IPS-18a (cell line): ENCODE measurements around the gene ATP2B2.
"Not testable (repeated sequence)": the region's sequence is repeated elsewhere in the genome, so short reads cannot be mapped to it uniquely, and the experiment has no call there.

Source experiments
- H3K27ac ChIP-seq: one replicate; pipeline ENCODE4 v1.5.1; 2013; ENCODE audit warnings: low read length
- H3K27me3 ChIP-seq: one replicate; pipeline ENCODE4 v1.6.1; 2013; ENCODE audit warnings: mild to moderate bottlenecking, low read length; ENCODE audit not compliant: control insufficient read depth, insufficient read depth
- H3K36me3 ChIP-seq: one replicate; pipeline ENCODE4 v1.6.1; 2013; ENCODE audit warnings: low read depth, low read length; ENCODE audit not compliant: control insufficient read depth
- H3K4me1 ChIP-seq: one replicate; pipeline ENCODE4 v1.6.1; 2013; ENCODE audit warnings: low read depth, low read length; ENCODE audit not compliant: control insufficient read depth
- H3K4me3 ChIP-seq: one replicate; pipeline ENCODE4 v1.5.1; 2013; ENCODE audit warnings: low read length
- H3K9ac ChIP-seq: one replicate; pipeline ENCODE4 v1.6.1; 2013; ENCODE audit warnings: mild to moderate bottlenecking, low read length, moderate library complexity
- H3K9me3 ChIP-seq: one replicate; pipeline ENCODE4 v1.6.1; 2013; ENCODE audit warnings: low read depth, low read length; ENCODE audit not compliant: control insufficient read depth

Gene ATP2B2

GRCh38 chr3:10547841-10548783 lies 42.7 kb upstream of the ATP2B2 start:
- Histone ChIP-seq H3K4me3 (no peak overlapping the region), H3K9me3 (no peaks in the 10 kb centered on the region), H3K27me3 (no peaks in the 10 kb centered on the region), H3K27ac (no peak overlapping the region), H3K9ac (no peak overlapping the region), H3K36me3 (no peaks in the 10 kb centered on the region), H3K4me1 (peaks cover 1% of the 10 kb centered on the region)

GRCh38 chr3:10547413-10547812 lies 42.0 kb upstream of the ATP2B2 start:
- Histone ChIP-seq H3K27me3 (no peaks in the 10 kb centered on the region), H3K4me3 (no peak overlapping the region), H3K9ac (no peak overlapping the region), H3K36me3 (no peaks in the 10 kb centered on the region), H3K4me1 (no peaks in the 10 kb centered on the region), H3K9me3 (peaks cover 1% of the 10 kb centered on the region), H3K27ac (no peak overlapping the region)

GRCh38 chr3:10546820-10547263 lies 41.5 kb upstream of the ATP2B2 start:
- Histone ChIP-seq H3K27me3 (no peaks in the 10 kb centered on the region), H3K4me1 (no peaks in the 10 kb centered on the region), H3K27ac (no peak overlapping the region), H3K9me3 (peaks cover 4% of the 10 kb centered on the region), H3K36me3 (no peaks in the 10 kb centered on the region), H3K9ac (no peak overlapping the region), H3K4me3 (no peak overlapping the region)

GRCh38 chr3:10546181-10546624 lies 40.8 kb upstream of the ATP2B2 start:
- Histone ChIP-seq H3K27me3 (no peaks in the 10 kb centered on the region), H3K27ac (no peak overlapping the region), H3K9me3 (peaks cover 4% of the 10 kb centered on the region), H3K36me3 (no peaks in the 10 kb centered on the region), H3K9ac (no peak overlapping the region), H3K4me3 (no peak overlapping the region), H3K4me1 (no peaks in the 10 kb centered on the region)

- Histone ChIP-seq H3K36me3 (no peaks in the 10 kb centered on the region), H3K27ac (no peak overlapping the region), H3K4me1 (no peaks in the 10 kb centered on the region), H3K9me3 (peaks cover 4% of the 10 kb centered on the region), H3K4me3 (no peak overlapping the region), H3K9ac (no peak overlapping the region), H3K27me3 (no peaks in the 10 kb centered on the region)
These were observed 37.1 kb upstream of the ATP2B2 start for GRCh38 chr3:10542518-10542917.

- H3K9ac ChIP-seq, H3K36me3 ChIP-seq, H3K4me3 ChIP-seq, H3K4me1 ChIP-seq, H3K9me3 ChIP-seq, H3K27ac ChIP-seq, H3K27me3 ChIP-seq: not testable (repeated sequence)
These were observed 35.0 kb upstream of the ATP2B2 start for GRCh38 chr3:10540347-10540746.

GRCh38 chr3:10534066-10534465 lies 28.7 kb upstream of the ATP2B2 start:
- Histone ChIP-seq H3K4me3 (no peak overlapping the region), H3K27ac (no peak overlapping the region), H3K36me3 (no peaks in the 10 kb centered on the region), H3K9me3 (no peaks in the 10 kb centered on the region), H3K4me1 (no peaks in the 10 kb centered on the region), H3K27me3 (no peaks in the 10 kb centered on the region), H3K9ac (no peak overlapping the region)

GRCh38 chr3:10533737-10534023 lies 28.3 kb upstream of the ATP2B2 start:
- no peaks in the 10 kb centered on the region for H3K27me3 ChIP-seq
- no peak overlapping the region for H3K4me3 ChIP-seq
- no peaks in the 10 kb centered on the region for H3K36me3 ChIP-seq
- H3K9ac ChIP-seq: no peak overlapping the region
- H3K27ac ChIP-seq: no peak overlapping the region
- no peaks in the 10 kb centered on the region for H3K9me3 ChIP-seq
- no peaks in the 10 kb centered on the region for H3K4me1 ChIP-seq

GRCh38 chr3:10532939-10533736 lies 27.8 kb upstream of the ATP2B2 start:
- Histone ChIP-seq H3K4me1 (no peaks in the 10 kb centered on the region), H3K4me3 (no peak overlapping the region), H3K36me3 (no peaks in the 10 kb centered on the region), H3K9ac (no peak overlapping the region), H3K27ac (no peak overlapping the region), H3K27me3 (no peaks in the 10 kb centered on the region), H3K9me3 (no peaks in the 10 kb centered on the region)

GRCh38 chr3:10531031-10531430 lies 25.6 kb upstream of the ATP2B2 start:
- no peaks in the 10 kb centered on the region for H3K36me3 ChIP-seq
- no peaks in the 10 kb centered on the region for H3K4me1 ChIP-seq
- H3K9me3 ChIP-seq: no peaks in the 10 kb centered on the region
- no peak overlapping the region for H3K9ac ChIP-seq
- H3K27ac ChIP-seq: no peak overlapping the region
- H3K27me3 ChIP-seq: no peaks in the 10 kb centered on the region
- H3K4me3 ChIP-seq: no peak overlapping the region

- H3K27me3 ChIP-seq: no peaks in the 10 kb centered on the region
- no peaks in the 10 kb centered on the region for H3K9me3 ChIP-seq
- H3K36me3 ChIP-seq: no peaks in the 10 kb centered on the region
- H3K27ac ChIP-seq: no peak overlapping the region
- no peak overlapping the region for H3K9ac ChIP-seq
- no peak overlapping the region for H3K4me3 ChIP-seq
- no peaks in the 10 kb centered on the region for H3K4me1 ChIP-seq
These were observed 24.9 kb upstream of the ATP2B2 start for GRCh38 chr3:10530241-10530640.
